HepG2 (cell line): ENCODE measurements around the gene GRID1. TPM values are rescaled to one million over a fixed set of nuclear protein-coding genes. Genes with fewer than 3 reads are reported as not detected.

Experiments
- ATAC-seq: fragments of 200-7000 bp; cut with Tn5 transposase; 3 replicates; pipeline ENCODE4 v1.9.1; 2020; ENCODE audit warnings: mild to moderate bottlenecking, moderate library complexity
- BruUV-seq: library from RNA; stranded (reverse); fragments of 400-500 nt; replicated peaks from 2 replicates; lab custom pipeline; 2021; lab: Mats Ljungman, UMichigan
- CTCF ChIA-PET: fragments of 300-600 bp; formaldehyde crosslinking; extraction: SDS; loops from one replicate; lab custom pipeline; 2021; ENCODE audit warnings: low total read pairs, inconsistent platforms, low intra/inter-chr PET ratio; lab: Yijun Ruan, JAX
- POLR2A ChIA-PET: fragments of 350-600 bp; sonication (Branson Sonifier 250); formaldehyde crosslinking; loops from one replicate; lab custom pipeline; 2020; ENCODE audit warnings: antibody characterized with exemption, inconsistent platforms; lab: Yijun Ruan, JAX
- DNase-seq: peaks from one replicate; pipeline ENCODE4 v3.0.0-alpha.2; 2015; ENCODE audit warnings: low spot score
- FAIRE-seq: peaks from 3 replicates; lab custom pipeline; 2011; peaks lifted over from hg19 to GRCh38; lab: Jason Lieb, UNC
- H2AFZ ChIP-seq: one replicate; pipeline ENCODE4 v1.6.1; 2011; ENCODE audit warnings: low read length, inconsistent platforms
- H3K27ac ChIP-seq: fragments of 300-600 bp; 3 replicates; pipeline ENCODE4 v1.8.0; 2011; ENCODE audit warnings: mixed run types, mild to moderate bottlenecking, mixed read lengths, low read length, inconsistent platforms; ENCODE audit not compliant: insufficient read depth; ENCODE audit errors: extremely low read length
- H3K27me3 ChIP-seq, 2 experiments: fragments of 200-600 bp in 1 of 2; 2 replicates in 1 of 2; 3 replicates in 1 of 2; pipeline versions ENCODE4 v1.6.0 to v1.8.0; 2011; ENCODE audit warnings: low read length in 2 of 2, mild to moderate bottlenecking in 2 of 2, moderate library complexity in 2 of 2, inconsistent platforms in 1 of 2; ENCODE audit not compliant: insufficient read depth in 2 of 2, control insufficient read depth in 1 of 2
- H3K36me3 ChIP-seq, 2 experiments: fragments of 200-600 bp in 1 of 2; replicated peaks in 1 of 2; 2 replicates in 1 of 2; 3 replicates in 1 of 2; pipeline versions ENCODE4 v1.5.1 to v1.8.0; 2011; ENCODE audit warnings: low read length in 2 of 2, inconsistent platforms in 1 of 2; ENCODE audit not compliant: insufficient read depth in 2 of 2, control insufficient read depth in 1 of 2
- H3K4me1 ChIP-seq: 2 replicates; pipeline ENCODE4 v1.5.1; 2012; ENCODE audit warnings: low read length, inconsistent platforms; ENCODE audit not compliant: insufficient read depth
- H3K4me2 ChIP-seq: 2 replicates; pipeline ENCODE4 v1.6.0; 2011; ENCODE audit warnings: low read depth, low read length, inconsistent platforms
- H3K4me3 ChIP-seq, 3 experiments: fragments of 200-600 bp in 1 of 3; sonication (generic), shearing (Covaris generic) in 1 of 3; replicated peaks in 1 of 3; 2 replicates each; pipeline ENCODE4 v1.5.1; 2011 to 2016; ENCODE audit warnings: low read length in 3 of 3, inconsistent platforms in 2 of 3, low read depth in 2 of 3, mild to moderate bottlenecking in 2 of 3, control low read depth in 1 of 3, mixed read lengths in 1 of 3; ENCODE audit not compliant: insufficient read depth in 1 of 3
- H3K79me2 ChIP-seq: one replicate; pipeline ENCODE4 v1.6.1; 2011; ENCODE audit warnings: low read length, inconsistent platforms; ENCODE audit not compliant: insufficient read depth
- H3K9ac ChIP-seq: 2 replicates; pipeline ENCODE4 v1.6.0; 2011; ENCODE audit warnings: mild to moderate bottlenecking, low read depth, low read length, inconsistent platforms; ENCODE audit not compliant: insufficient read depth
- H3K9me3 ChIP-seq: 2 replicates; pipeline ENCODE4 v1.5.1; 2012; ENCODE audit warnings: mild to moderate bottlenecking, low read length
- H4K20me1 ChIP-seq: 2 replicates; pipeline ENCODE4 v1.6.0; 2011; ENCODE audit warnings: inconsistent platforms, mild to moderate bottlenecking, low read length, moderate library complexity; ENCODE audit not compliant: insufficient read depth
- ATF4 ChIP-seq, 2 experiments: fragments of 450-650 bp in 1 of 2; sonication (generic) in 1 of 2; formaldehyde crosslinking; IDR thresholded peaks; 2 replicates each; pipeline versions ENCODE4 v1.5.0 to v1.8.0; 2020 to 2022; ENCODE audit warnings: mild to moderate bottlenecking in 1 of 2, missing genetic modification reagents in 1 of 2
- HMGXB3 ChIP-seq: sonication (generic); formaldehyde crosslinking; IDR thresholded peaks from 2 replicates; pipeline ENCODE4 v1.4.0; 2020; ENCODE audit warnings: missing genetic modification reagents, borderline replicate concordance
- TP53 ChIP-seq: sonication (generic); formaldehyde crosslinking; conservative IDR thresholded peaks from 2 replicates; pipeline ENCODE4 v1.4.0; 2020; ENCODE audit warnings: missing genetic modification reagents
- ZNF296 ChIP-seq: sonication (generic); formaldehyde crosslinking; conservative IDR thresholded peaks from 2 replicates; pipeline ENCODE4 v1.5.0; 2020; ENCODE audit warnings: mild to moderate bottlenecking, missing genetic modification reagents
- ZNF317 ChIP-seq: sonication (generic); formaldehyde crosslinking; IDR thresholded peaks from 2 replicates; pipeline ENCODE4 v1.5.0; 2020; ENCODE audit warnings: mild to moderate bottlenecking, missing genetic modification reagents
- ZNF460 ChIP-seq: sonication (generic); formaldehyde crosslinking; IDR thresholded peaks from 2 replicates; pipeline ENCODE4 v1.5.1; 2020; ENCODE audit warnings: missing genetic modification reagents, mild to moderate bottlenecking, borderline replicate concordance
- ZNF737 ChIP-seq: sonication (generic); formaldehyde crosslinking; IDR thresholded peaks from 2 replicates; pipeline ENCODE4 v1.5.0; 2020; ENCODE audit warnings: missing genetic modification reagents, mild to moderate bottlenecking, borderline replicate concordance
- ZNF775 ChIP-seq: sonication (generic); formaldehyde crosslinking; IDR thresholded peaks from 2 replicates; pipeline ENCODE4 v1.4.0; 2020; ENCODE audit warnings: missing genetic modification reagents, mild to moderate bottlenecking, moderate library complexity, borderline replicate concordance
- ZNF850 ChIP-seq: sonication (generic); formaldehyde crosslinking; conservative IDR thresholded peaks from 2 replicates; pipeline ENCODE4 v1.9.0; 2021; ENCODE audit warnings: mild to moderate bottlenecking, missing genetic modification reagents
- WGBS: methylation state at CpG from one replicate; pipeline ENCODE4 v1.1.6; 2017; ENCODE audit warnings: low lambda C conversion rate; 5-methylcytosine and 5-hydroxymethylcytosine counted together
- in situ Hi-C: cut with HindIII; loops from 2 replicates; pipeline ENCODE4 v1.10.0; 2017; ENCODE audit warnings: low pct_unique_long_range_greater_than_20kb; ENCODE audit not compliant: extremely low pct_ligation_motif_present
- intact Hi-C: fragments of 100-400 bp; cut with micrococcal nuclease; formaldehyde crosslinking; loops from one replicate; pipeline ENCODE4 v1.10.0; 2022; ENCODE audit not compliant: unreplicated experiment
- polyA plus RNA-seq, 8 experiments: library from polyadenylated mRNA; depleted of rRNA in 3 of 8; stranded (reverse) in 7 of 8; unstranded in 1 of 8; fragments of >200 nt; fragmentation: Illumina TruSeq in 4 of 8; extraction: Trizol in 4 of 8; gene quantifications; 2 replicates each; pipeline versions ENCODE4 v1.2.1 to v1.2.3, GENCODE V29; 2011 to 2016; ENCODE audit warnings: low read depth in 4 of 8, missing spikeins in 1 of 8, mixed read lengths in 1 of 8; ENCODE audit not compliant: insufficient read depth in 1 of 8
- total RNA-seq, 5 experiments: library from RNA; depleted of rRNA; stranded (reverse); fragments of >200 nt; fragmentation: Illumina TruSeq; extraction: Trizol; gene quantifications; 2 replicates each; pipeline ENCODE4 v1.2.3, GENCODE V29; 2016; ENCODE audit warnings: low read depth in 1 of 5

The GRID1 gene
- total and polyA plus RNA-seq, 2 of the 13 experiments (the other 11 are each of a cell fraction or from before 2014, with no cell fraction given): 0.05 TPM; not detected in 1

- TF ChIP-seq HMGXB3 (no peak), ZNF737 (CRISPR knock-in tag) (no peak), ZNF296 (CRISPR knock-in tag) (no peak), ZNF850 (CRISPR knock-in tag) (no peak), ZNF775 (CRISPR knock-in tag) (no peak), ZNF460 (CRISPR knock-in tag) (no peak)
- TF ChIP-seq, all 625 proteins: peak for 0
These were observed 137.2 kb downstream of the GRID1 start (continued) for GRCh38 chr10:86229376-86229775.

- no peaks in the 10 kb centered on the region for H3K79me2 ChIP-seq
- no peak overlapping the region for H3K4me2 ChIP-seq
- no peak overlapping the region for H3K9ac ChIP-seq
- CTCF ChIA-PET: no interaction called here
- no peaks in the 10 kb centered on the region for H4K20me1 ChIP-seq
- DNase-seq: no peak
- H3K4me1 ChIP-seq: no peaks in the 10 kb centered on the region
- no peak for FAIRE-seq
- no peak overlapping the region for H3K27ac ChIP-seq
- BruUV-seq: no TSS peak
- H3K36me3 ChIP-seq: no peaks in the 10 kb centered on the region
- no peak for TF ChIP-seq ZNF317 (CRISPR knock-in tag)
- TF ChIP-seq TP53 (CRISPR knock-in tag): no peak
- TF ChIP-seq ATF4 (CRISPR knock-in tag; IDR thresholded peaks at IDR 0.05): no peak
- no peak for ATAC-seq
- no peak overlapping the region for H3K4me3 ChIP-seq
- no peak overlapping the region for H2AFZ ChIP-seq
- peaks cover 2 to 6% of the 10 kb centered on the region in 2 experiments; a peak in 4 of 5 replicates for H3K27me3 ChIP-seq
- POLR2A ChIA-PET: no interaction called here
- WGBS: 15% methylated on average over 6 of the region's 6 CpGs
- in situ Hi-C loops (no loop called here), intact Hi-C loops (no loop called here)
- no peaks in the 10 kb centered on the region for H3K9me3 ChIP-seq
These were observed 138.9 kb downstream of the GRID1 start for GRCh38 chr10:86227501-86228258.
